HepG2 (cell line): Measurements from ENCODE around the gene CYB5R3. TPM values are rescaled to one million over a fixed set of nuclear protein-coding genes. Genes with fewer than 3 reads are reported as not detected.
A peak's percentile ranks its signal among the peaks of the same experiment; 100 is the strongest.

Source experiments
- CREBL2 ChIP-seq: sonication (generic); formaldehyde crosslinking; IDR thresholded peaks from 2 replicates; pipeline ENCODE4 v1.8.1; 2023; ENCODE audit warnings: missing genetic modification reagents, mild to moderate bottlenecking, borderline replicate concordance
- CSRNP2 ChIP-seq: sonication (generic); formaldehyde crosslinking; conservative IDR thresholded peaks from 2 replicates; pipeline ENCODE4 v1.8.0; 2022; ENCODE audit warnings: low read depth, missing genetic modification reagents
- CTCF ChIP-seq: sonication (generic); formaldehyde crosslinking; IDR thresholded peaks from 2 replicates; pipeline ENCODE4 v1.5.0; 2020; ENCODE audit warnings: mild to moderate bottlenecking, missing genetic modification reagents, moderate library complexity
- FOXP1 ChIP-seq, 2 experiments: fragments of 450-650 bp in 1 of 2; IDR thresholded peaks; 2 replicates each; pipeline ENCODE4 v1.6.1; 2017 to 2018; ENCODE audit warnings: antibody characterized with exemption in 1 of 2
- KDM3A ChIP-seq: IDR thresholded peaks from 2 replicates; pipeline ENCODE4 v1.6.1; 2018; ENCODE audit warnings: low read depth, missing compliant biosample characterization
- LBX2 ChIP-seq: sonication (generic); formaldehyde crosslinking; IDR thresholded peaks from 2 replicates; pipeline ENCODE4 v1.5.0; 2020; ENCODE audit warnings: missing genetic modification reagents, mild to moderate bottlenecking, borderline replicate concordance
- NONO ChIP-seq, 2 experiments: fragments of 450-650 bp in 1 of 2; sonication (generic) in 1 of 2; formaldehyde crosslinking in 1 of 2; IDR thresholded peaks in 1 of 2; conservative IDR thresholded peaks in 1 of 2; 2 replicates each; pipeline versions ENCODE4 v1.6.1 to v1.8.0; 2017 to 2022; ENCODE audit warnings: mild to moderate bottlenecking in 1 of 2, missing genetic modification reagents in 1 of 2, moderate library complexity in 1 of 2
- PRDM15 ChIP-seq: sonication (generic); formaldehyde crosslinking; IDR thresholded peaks from 2 replicates; pipeline ENCODE4 v1.4.0; 2020; ENCODE audit warnings: missing genetic modification reagents
- RAD21 ChIP-seq: fragments of 450-650 bp; formaldehyde crosslinking; IDR thresholded peaks from 2 replicates; pipeline ENCODE4 v1.5.0; 2020; ENCODE audit warnings: mild to moderate bottlenecking
- SOX13 ChIP-seq, 3 experiments: fragments of 450-650 bp in 1 of 3; sonication (generic) in 1 of 3; formaldehyde crosslinking in 1 of 3; IDR thresholded peaks in 2 of 3; conservative IDR thresholded peaks in 1 of 3; 2 replicates each; pipeline versions ENCODE4 v1.5.0 to v1.6.1; 2016 to 2020; ENCODE audit warnings: antibody characterized with exemption in 1 of 3, mild to moderate bottlenecking in 1 of 3, missing compliant biosample characterization in 1 of 3, missing genetic modification reagents in 1 of 3, moderate library complexity in 1 of 3
- TARDBP ChIP-seq: sonication (generic); formaldehyde crosslinking; IDR thresholded peaks from 2 replicates; pipeline ENCODE4 v1.8.0; 2022; ENCODE audit warnings: mild to moderate bottlenecking, missing genetic modification reagents
- ZNF143 ChIP-seq: sonication (generic); formaldehyde crosslinking; IDR thresholded peaks from 2 replicates; pipeline ENCODE4 v1.4.0; 2020; ENCODE audit warnings: missing genetic modification reagents
- ZNF44 ChIP-seq: sonication (generic); formaldehyde crosslinking; IDR thresholded peaks from 2 replicates; pipeline ENCODE4 v1.5.1; 2020; ENCODE audit warnings: mild to moderate bottlenecking, missing genetic modification reagents
- ZNF556 ChIP-seq: sonication (generic); formaldehyde crosslinking; IDR thresholded peaks from 2 replicates; pipeline ENCODE4 v1.4.0; 2020; ENCODE audit warnings: mild to moderate bottlenecking, missing genetic modification reagents, borderline replicate concordance
- ZNF563 ChIP-seq: sonication (generic); formaldehyde crosslinking; IDR thresholded peaks from 2 replicates; pipeline ENCODE4 v1.8.0; 2022; ENCODE audit warnings: mild to moderate bottlenecking, moderate library complexity, missing genetic modification reagents
- ZNF691 ChIP-seq: sonication (generic); formaldehyde crosslinking; IDR thresholded peaks from 2 replicates; pipeline ENCODE4 v1.4.0; 2020; ENCODE audit warnings: missing genetic modification reagents, low read depth, mild to moderate bottlenecking, borderline replicate concordance
- ZNF891 ChIP-seq: sonication (generic); formaldehyde crosslinking; IDR thresholded peaks from 2 replicates; pipeline ENCODE4 v1.5.0; 2020; ENCODE audit warnings: mild to moderate bottlenecking, missing genetic modification reagents
- polyA plus RNA-seq, 8 experiments: library from polyadenylated mRNA; depleted of rRNA in 3 of 8; stranded (reverse) in 7 of 8; unstranded in 1 of 8; fragments of >200 nt; fragmentation: Illumina TruSeq in 4 of 8; extraction: Trizol in 4 of 8; gene quantifications; 2 replicates each; pipeline versions ENCODE4 v1.2.1 to v1.2.3, GENCODE V29; 2011 to 2016; ENCODE audit warnings: low read depth in 4 of 8, missing spikeins in 1 of 8, mixed read lengths in 1 of 8; ENCODE audit not compliant: insufficient read depth in 1 of 8
- total RNA-seq, 5 experiments: library from RNA; depleted of rRNA; stranded (reverse); fragments of >200 nt; fragmentation: Illumina TruSeq; extraction: Trizol; gene quantifications; 2 replicates each; pipeline ENCODE4 v1.2.3, GENCODE V29; 2016; ENCODE audit warnings: low read depth in 1 of 5

Gene CYB5R3
- total and polyA plus RNA-seq, 2 of the 13 experiments (the other 11 are each of a cell fraction or from before 2014, with no cell fraction given) = 32.4 to 305 TPM

GRCh38 chr22:42581762-42582716, 67.2 kb downstream of the CYB5R3 start (continued):
- TF ChIP-seq NONO (IDR thresholded peaks at IDR 0.05) (no peak), NONO (CRISPR knock-in tag; conservative IDR thresholded peaks at IDR 0.05) (peak; percentile 66), LBX2 (CRISPR knock-in tag) (no peak), ZNF556 (CRISPR knock-in tag) (no peak), CREBL2 (CRISPR knock-in tag) (no peak), SOX13 (IDR thresholded peaks at IDR 0.05) (no peak), SOX13 (CRISPR knock-in tag; conservative IDR thresholded peaks at IDR 0.05 in 1 of 2, IDR thresholded peaks at IDR 0.05 in 1 of 2) (0 out of 4 replicates have a peak, but pooled peaks of 1 of the 2 experiments have one; percentile 22), RAD21 (CRISPR knock-in tag) (peak; percentile 18; the same call in 1 of the 2 replicates), PRDM15 (no peak), ZNF143 (peak; percentile 88), ZNF891 (CRISPR knock-in tag) (0 out of 2 replicates have a peak, but pooled peaks have one; percentile 41), FOXP1 (IDR thresholded peaks at IDR 0.05) (no peak), FOXP1 (CRISPR knock-in tag; IDR thresholded peaks at IDR 0.05) (no peak), CTCF (CRISPR knock-in tag) (no peak), CSRNP2 (CRISPR knock-in tag) (no peak), KDM3A (CRISPR knock-in tag) (no peak), TARDBP (CRISPR knock-in tag) (peak; percentile 59; the same call in 1 of the 2 replicates), ZNF691 (0 out of 2 replicates have a peak, but pooled peaks have one; percentile 34), ZNF563 (CRISPR knock-in tag) (peak; percentile 47; the same call in 1 of the 2 replicates), ZNF44 (no peak)
